Epithelial cell of proximal tubule (primary cell): Measurements from ENCODE around the gene ARHGAP4. TPM values are rescaled to one million over a fixed set of nuclear protein-coding genes. Genes with fewer than 3 reads are reported as not detected.

ENCODE experiments used
- DNase-seq: peaks from one replicate; pipeline ENCODE4 v3.0.0-alpha.2; 2011; ENCODE audit warnings: low read depth
- H3K4me3 ChIP-seq: 2 replicates; pipeline ENCODE4 v1.5.1; 2011; ENCODE audit warnings: low read depth, mild to moderate bottlenecking, low read length
- total RNA-seq: library from RNA; depleted of rRNA; stranded (reverse); fragments of >200 nt; gene quantifications from 2 replicates; pipeline ENCODE4 v1.2.3, GENCODE V29; 2015
- TF ChIP-seq, protein P1 (sequence below): conservative IDR thresholded peaks from 2 replicates; pipeline ENCODE4 v1.5.1; 2012; ENCODE audit warnings: low read depth, mild to moderate bottlenecking, low read length

ARHGAP4 gene
- total RNA-seq, 1 donor from 2014 or later, result 20.2 TPM

GRCh38 chrX:153934762-153935325 lies 8.8 kb upstream of the ARHGAP4 start, which contains the start of gene NAA10:
NAA10 (minus strand) TSS chrX:153935037; CDS start chrX:153934904, 133 bp downstream.
- TF ChIP-seq, protein P1, sequence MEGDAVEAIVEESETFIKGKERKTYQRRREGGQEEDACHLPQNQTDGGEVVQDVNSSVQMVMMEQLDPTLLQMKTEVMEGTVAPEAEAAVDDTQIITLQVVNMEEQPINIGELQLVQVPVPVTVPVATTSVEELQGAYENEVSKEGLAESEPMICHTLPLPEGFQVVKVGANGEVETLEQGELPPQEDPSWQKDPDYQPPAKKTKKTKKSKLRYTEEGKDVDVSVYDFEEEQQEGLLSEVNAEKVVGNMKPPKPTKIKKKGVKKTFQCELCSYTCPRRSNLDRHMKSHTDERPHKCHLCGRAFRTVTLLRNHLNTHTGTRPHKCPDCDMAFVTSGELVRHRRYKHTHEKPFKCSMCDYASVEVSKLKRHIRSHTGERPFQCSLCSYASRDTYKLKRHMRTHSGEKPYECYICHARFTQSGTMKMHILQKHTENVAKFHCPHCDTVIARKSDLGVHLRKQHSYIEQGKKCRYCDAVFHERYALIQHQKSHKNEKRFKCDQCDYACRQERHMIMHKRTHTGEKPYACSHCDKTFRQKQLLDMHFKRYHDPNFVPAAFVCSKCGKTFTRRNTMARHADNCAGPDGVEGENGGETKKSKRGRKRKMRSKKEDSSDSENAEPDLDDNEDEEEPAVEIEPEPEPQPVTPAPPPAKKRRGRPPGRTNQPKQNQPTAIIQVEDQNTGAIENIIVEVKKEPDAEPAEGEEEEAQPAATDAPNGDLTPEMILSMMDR, result no peak
- H3K4me3 ChIP-seq, result peak within 1 kb of the TSS; percentile 72
- DNase-seq, result no peak

GRCh38 chrX:153934148-153934761 lies 8.2 kb upstream of the ARHGAP4 start:
- TF ChIP-seq, protein P1, result no peak
- H3K4me3 ChIP-seq, result peak overlapping the region; percentile 72
- no peak for DNase-seq

- DNase-seq, result no peak
- peak overlapping the region; percentile 72 for H3K4me3 ChIP-seq
- TF ChIP-seq, protein P1, result no peak
These were observed 7.7 kb upstream of the ARHGAP4 start for GRCh38 chrX:153933748-153934147.

DNA sequence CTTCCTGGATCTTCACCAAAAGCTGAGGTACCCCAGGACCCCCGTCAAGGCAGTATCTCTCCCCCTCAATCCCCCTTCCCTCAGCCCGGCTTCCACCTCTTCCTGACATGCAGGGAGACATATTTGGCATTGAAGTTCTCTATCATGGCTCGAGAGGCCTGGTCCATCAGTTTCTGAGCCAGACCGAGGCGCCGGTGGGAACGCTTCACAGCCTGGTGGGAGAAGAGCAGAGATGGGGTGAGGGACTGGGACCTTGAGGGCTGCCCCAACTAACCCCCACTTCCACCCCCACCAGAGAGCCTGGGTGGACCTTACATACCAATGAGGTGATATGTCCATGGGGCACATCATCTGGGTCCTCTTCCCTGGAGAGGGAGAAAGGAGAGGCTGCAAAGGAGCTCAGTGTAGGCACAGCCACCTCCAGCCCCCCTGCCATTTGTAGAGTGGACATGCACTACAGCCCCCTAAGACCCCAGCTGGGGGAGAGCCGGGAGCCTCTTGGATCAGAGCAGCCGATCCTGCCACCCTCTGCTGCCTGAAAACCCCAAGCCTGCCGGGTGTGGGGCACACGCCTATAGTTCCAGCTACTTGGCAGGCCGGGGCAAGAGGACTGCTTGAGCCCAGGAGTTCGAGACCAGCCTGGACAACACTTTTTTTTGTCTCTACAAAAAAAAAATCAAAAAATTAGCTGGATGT lies 6.3 kb upstream of the ARHGAP4 start:
- TF ChIP-seq, protein P1, result no peak

DNA sequence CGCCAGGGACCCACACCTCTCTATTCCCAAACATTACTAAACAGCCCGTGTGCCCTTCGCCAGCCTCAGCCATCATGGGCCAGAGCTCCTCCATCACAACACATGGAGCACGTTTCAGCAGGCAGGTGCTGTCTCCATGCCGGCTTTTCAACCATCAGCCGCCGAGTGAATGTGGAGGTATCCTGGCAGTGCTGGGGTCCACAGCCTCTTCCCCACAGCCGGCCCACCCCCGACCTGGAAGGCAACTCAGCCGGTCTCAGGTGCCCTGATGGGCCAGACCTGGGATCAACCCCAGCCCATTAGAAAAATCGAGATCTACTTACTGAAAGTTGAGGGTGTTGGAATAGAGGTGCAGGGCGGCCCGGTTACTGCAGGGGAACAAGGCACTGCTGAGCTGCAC lies 5.7 kb upstream of the ARHGAP4 start:
- no peak for DNase-seq
- no peak overlapping the region for H3K4me3 ChIP-seq
- TF ChIP-seq, protein P1, result no peak

More for the DNA sequence above, 6.3 kb upstream of the ARHGAP4 start:
- DNase-seq, result no peak
- no peak overlapping the region for H3K4me3 ChIP-seq

DNA sequence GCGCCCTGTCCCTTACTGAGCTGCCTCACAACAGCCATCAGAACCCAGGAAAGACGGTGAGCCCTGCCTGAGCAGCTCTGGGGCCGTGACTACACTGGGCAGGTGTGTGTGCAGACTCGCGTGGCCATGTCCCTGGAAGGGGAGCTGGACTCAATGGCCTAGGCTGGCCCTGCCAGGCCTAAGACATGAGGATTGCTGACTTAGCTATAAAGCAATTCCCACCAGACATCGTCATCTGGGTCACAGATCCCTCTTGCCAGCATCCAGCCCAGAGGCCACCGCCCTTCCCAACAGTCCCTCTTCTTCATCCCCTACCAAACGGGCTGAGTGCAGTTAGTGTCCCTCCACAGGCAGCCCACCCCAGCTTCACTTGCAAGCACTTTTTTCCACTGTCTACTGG lies 5.1 kb upstream of the ARHGAP4 start:
- TF ChIP-seq, protein P1, result no peak
- no peak overlapping the region for H3K4me3 ChIP-seq
- no peak for DNase-seq
